Stimulated activated CD4-positive, alpha-beta T cell treated with anti-CD3 and anti-CD28 coated beads, Interleukin-4, amount 100 ng/mL, for 24 hours (primary cell): ENCODE results near the gene DCTD.
"Not testable (repeated sequence)": the region's sequence is repeated elsewhere in the genome, so short reads cannot be mapped to it uniquely, and the experiment has no call there.

Experiments
- DNase-seq: peaks from one replicate; pipeline ENCODE4 v3.0.0-alpha.2; 2020

Gene DCTD

DNA sequence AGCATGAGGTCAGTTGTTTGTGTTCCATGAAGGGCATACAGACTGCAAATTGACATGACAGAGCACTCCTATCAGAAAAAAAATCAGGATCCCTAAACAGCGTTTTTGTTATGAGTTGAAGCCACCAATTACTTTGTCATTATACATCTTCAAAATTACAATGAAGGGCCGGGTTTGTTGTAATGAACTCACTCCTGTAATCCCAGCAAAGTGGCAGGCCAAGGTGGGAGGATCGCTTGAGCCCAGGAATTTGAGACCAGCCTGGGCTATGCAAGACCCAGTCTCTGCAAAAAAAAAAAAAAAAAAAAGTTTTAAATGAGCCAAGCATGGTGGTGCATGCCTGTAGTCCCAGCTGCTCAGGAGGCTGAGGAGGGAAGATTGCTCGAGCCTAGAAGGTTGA lies 3.5 kb upstream of the DCTD start:
- DNase-seq = no peak

DNA sequence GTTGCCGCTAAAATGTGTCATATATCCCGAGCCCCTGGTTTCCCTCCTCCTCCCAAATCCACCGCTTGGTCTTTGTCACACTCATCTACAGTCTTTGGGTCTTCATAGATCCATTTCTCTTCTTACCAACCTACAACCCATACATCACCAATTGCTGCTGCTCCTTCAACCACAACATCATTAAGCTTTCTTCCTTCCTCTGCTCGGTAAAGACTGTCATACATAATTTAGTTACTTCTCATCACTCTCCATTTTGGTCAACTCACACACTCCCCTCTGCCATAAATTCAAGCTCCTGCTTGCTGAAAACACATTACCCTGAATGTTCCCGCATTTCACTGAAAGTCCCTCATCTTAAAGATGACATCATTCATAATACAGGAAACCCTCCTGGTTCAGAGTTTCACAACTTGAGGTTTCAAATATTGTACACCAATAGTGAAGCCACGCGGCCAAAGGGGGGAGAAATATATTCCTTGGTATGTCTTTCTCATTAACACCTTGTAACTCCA lies 1.7 kb upstream of the DCTD start:
- peak; percentile 21 for DNase-seq

DNA sequence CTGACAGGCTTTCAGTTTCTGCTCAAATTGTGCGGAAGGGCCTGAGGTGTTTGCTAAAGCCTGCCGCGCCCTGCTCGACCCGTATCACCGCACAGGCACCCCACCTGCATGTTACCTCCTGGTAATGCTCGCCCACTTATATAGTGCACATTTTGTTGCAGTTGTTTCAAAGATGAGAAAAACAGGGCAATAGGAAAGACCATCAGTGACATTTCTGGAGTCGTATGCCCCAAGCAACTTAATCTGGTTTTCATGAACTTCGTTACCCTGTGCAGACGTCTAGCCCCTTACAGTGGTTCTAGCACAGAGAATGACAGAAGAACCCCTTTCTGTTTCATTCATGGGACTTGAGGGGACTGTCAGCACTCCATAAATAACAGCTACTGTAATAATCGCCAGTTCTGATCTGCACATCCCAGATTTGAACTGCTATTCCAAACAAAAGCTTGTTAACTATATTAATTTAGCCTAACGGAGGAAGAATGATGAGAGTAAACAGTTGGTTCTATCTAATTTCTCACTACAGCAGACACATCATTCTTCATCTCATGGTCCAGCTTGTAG lies 940 bp upstream of the DCTD start:
- DNase-seq = no peak

DNA sequence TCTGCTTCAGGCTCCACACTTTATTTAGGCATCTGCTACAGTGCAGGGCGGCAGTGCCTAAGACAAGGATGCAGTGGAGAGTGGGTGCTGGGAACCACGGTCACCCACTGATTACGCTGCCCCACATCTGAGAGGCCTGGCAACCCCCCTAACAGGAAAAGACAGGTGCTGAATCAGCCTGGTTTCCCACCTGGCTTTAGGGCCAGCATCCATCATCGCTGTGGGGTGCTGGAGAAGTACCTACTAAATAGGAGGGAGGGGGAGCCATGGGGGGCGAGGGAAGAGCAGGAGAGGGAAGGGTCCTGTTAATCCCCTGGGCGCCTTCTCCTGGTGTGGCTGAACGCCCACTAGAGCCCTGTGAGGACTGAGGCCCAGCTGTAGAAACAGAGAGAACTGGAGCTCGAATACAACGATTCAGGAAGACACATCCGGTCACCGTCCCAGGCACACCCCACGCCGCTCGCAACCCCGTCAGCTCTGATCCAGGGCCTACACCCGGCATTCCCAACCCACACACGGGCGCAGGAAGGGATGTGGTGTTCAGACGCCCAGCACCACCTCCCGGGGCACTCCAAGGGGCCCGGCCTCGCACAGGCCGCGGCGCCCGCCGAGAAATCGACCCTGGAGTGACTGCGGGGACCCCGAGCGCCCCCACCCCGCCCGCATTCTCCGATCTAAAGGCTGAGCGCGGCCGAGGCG lies 554 bp downstream of the DCTD start:
- DNase-seq = peak; percentile 40

DNA sequence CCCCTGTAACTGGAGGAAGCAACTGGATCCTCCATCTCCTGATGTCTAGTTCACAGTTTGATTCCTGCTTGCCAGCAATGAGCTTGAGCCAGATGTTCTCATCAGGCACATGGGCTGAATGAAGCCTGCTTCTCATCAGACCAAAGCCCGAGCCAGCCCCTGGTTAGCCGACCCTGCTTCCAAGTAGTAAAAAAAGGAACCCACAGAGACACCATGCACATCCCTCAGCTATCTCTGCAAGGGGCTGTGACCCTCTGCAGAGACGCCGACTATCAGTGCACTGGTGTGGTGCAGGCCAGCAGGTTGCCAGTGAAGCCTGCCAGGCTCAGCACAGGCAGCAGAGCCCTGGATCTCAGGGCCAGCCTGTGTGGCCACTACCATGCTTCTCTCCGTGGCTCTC lies 2.8 kb downstream of the DCTD start:
- DNase-seq = no peak

DNA sequence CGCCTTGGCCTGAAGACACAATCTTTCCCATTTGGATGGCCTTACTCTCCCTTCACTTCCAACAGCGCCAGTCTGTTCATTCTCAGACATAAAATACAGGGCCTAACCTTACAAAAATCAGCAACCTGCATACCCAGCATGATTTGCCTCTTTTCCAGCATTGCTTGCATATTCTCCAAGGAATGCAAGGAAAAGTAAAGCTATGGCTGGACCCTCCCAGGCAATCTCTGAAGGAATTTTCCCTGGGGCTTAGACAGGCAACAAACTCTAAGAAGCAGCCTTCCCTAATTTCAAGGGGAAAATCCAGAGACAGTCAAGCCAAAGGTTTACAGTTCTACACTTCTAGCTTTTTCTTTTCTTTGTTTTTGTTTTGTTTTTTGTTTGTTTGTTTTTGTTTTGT lies 3.6 kb downstream of the DCTD start:
- no peak for DNase-seq

DNA sequence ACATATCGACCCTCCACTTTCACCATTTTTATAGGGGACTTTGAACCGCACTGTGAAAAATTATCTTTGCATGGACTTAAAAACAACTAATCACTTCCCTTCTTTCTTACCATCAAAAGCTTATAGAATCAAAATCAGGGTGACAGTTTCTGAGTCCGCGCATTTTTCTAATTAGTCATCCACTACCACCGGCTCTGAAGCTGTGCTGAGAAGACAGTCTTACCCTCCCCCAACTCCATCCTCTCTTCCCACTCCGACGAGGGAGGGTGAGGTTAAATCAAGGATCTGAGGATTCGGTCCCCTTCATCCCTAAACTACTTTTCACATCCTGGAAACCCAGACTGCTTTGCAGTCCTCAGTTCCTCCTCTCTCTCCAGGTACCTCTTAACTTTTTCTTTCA lies 4.2 kb downstream of the DCTD start:
- no peak for DNase-seq

DNA sequence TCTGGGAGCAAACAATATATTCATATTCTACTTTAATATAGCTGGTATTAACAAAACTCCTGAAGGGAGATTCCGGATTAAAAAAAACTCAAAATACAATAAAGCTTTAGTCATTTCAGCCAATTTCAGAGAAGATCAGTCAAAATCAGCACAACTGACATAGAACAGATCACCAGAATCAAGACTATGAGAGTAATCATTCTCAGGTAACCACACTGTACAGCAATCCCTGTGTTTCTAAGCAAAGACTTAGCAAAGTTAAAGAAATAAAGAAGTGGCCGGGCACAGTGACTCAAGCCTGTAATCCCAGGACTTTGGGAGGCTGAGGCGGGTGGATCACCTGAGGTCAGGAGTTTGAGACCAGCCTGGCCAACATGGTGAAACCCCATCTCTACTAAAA lies 9.1 kb downstream of the DCTD start:
- no peak for DNase-seq

DNA sequence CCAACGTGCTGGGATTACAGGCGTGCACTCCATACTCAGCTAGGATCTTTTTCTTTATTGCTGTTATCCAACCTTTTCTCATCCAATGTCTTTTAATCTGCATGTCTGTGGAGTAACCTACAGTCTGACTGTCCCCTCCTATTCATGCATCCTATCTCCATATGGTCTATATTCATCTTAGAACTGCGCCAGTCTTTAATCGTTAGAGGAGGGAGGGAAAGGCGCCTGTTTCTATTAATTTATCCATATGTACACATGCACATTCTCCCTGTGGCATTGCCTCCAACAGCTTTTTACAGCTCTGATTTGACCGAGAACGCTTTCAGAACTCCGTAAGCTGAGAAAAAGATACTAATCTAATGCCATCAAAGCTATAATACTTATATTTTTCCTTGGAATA lies 9.8 kb downstream of the DCTD start:
- DNase-seq = no peak

DNA sequence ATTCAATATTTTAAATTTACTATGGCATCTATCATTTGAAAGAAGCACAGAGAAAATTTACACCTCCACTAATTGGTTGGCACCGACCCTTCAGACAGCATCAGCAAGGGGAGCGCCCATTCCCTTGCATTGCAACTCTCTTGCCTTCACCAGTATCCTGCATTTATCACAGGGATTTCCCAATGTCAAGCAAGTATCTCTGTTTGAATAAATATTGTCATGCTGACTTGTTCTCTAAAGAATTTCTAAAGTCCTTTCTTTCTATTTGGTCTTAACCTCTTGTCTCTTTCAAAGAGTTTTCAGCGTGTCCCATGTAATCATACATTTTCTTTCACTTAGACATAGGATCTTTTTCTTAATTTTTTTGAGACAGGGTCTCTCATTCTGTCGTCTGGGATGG lies 10.4 kb downstream of the DCTD start:
- DNase-seq = no peak

DNA sequence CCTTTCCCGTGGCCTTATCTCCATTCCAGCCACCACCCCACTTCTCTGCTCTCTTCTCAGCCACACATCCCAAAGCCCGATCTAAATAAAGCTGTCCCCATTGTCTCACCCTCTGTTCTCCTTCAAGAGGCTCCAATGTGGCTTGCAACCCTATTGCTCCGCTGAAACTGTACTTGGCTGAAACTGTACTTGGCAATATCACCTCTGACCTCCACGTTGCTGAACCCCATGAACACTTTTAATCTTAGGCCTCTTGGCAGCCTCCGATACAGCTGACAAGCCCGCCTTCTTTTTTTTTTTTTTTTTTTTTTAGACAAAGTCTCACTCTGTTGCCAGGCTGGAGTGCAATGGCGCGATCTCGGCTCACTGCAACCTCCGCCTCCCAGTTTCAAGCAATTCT lies 12.1 kb downstream of the DCTD start:
- no peak for DNase-seq

DNA sequence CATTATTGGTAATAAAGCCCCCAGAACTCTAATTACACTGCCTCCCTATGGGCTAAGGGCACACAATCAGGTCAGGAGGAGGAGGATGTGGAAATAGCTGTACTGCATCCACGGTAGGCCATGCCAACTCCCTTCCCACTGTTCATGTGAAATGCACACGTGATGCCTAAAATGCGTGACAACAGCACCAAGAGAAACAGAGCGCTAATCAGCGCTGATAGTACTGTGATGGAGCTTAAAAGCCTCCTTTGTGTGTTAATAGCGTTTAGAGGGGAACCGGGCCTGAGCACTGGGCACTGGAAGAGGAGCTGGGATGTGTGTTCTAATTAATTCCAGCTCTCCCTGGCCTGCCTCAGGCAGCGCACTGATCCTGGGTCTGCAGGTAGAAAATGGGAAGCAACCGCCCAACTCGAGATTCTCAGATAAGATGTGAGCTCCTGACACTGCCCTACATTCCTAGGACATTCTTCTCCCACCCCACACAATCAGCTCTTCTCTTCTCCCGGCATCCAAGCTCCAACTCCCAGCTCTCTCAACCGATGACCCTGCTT lies 12.9 kb downstream of the DCTD start:
- no peak for DNase-seq

DNA sequence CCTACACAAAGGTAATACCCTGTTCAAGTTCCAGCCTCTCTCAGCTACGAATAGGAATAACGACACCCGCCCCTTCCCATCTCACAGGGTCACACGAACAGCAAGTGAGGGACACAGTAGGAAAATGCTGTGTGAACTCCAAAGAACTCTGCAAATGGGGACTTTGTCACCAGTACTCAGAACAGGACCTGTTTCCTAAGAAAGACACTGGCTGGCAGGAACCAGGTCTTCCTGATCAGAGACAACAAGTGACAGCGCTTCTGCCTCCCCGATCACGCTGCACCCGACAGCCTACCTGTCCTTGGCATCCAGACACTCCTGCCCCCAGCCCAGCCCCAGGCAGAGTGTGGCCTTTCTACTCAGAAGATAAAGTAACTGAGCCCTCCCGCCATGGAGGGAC lies 14.2 kb downstream of the DCTD start:
- no peak for DNase-seq

DNA sequence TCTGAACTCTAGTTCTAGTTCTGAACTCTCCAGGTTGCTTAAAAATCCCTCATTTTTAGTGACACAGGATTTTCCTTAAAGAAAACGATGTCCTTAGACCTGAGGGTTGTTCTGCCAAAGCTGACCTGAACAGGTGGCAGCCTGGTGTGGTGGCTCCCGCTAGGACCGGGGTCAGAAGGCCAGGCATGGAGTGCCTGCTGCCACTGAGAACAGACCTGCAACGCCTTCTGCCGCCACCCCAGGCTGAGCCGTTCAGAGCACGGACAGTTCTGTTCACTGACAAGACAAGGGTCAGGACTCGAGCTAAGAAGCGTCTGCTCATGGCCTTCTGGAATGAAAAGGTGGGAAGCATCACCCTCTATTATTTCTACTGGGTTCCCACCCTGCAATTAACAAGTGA lies 15.8 kb downstream of the DCTD start:
- DNase-seq = no peak

DNA sequence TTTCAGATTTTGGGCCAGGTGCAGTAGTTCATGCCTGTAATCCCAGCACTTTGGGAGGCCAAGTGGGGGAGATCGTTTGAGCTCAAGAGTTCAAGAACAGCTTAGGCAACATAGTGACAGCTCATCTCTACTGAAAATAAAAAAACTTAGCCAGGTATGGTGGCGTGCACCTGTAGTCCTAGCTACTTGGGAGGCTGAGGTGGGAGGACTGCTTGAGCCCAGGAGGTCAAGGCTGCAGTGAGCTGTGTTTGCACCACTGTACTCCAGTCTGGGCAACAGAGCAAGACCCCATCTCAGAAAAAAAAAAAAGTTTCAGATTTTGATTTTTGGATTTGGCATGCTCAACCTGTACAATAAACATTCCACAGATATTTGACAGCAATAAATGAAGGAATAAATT lies 17.2 kb downstream of the DCTD start:
- not testable (repeated sequence) for DNase-seq

DNA sequence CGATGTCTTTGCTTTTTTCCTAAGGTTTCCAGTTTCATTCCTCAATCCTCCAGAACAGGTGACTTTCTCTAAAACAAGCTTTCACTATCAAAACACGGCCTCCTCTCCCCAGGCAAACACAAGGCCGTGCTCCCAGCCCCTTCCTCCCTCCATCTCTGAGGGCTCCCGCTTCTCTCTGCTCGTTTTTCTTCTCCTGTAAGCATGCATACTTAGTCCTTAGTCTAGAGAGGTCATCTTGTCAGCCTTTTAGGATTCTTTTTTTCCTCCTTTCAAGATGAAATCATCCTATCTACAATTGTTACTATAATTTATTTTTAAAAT lies 18.7 kb downstream of the DCTD start:
- no peak for DNase-seq

DNA sequence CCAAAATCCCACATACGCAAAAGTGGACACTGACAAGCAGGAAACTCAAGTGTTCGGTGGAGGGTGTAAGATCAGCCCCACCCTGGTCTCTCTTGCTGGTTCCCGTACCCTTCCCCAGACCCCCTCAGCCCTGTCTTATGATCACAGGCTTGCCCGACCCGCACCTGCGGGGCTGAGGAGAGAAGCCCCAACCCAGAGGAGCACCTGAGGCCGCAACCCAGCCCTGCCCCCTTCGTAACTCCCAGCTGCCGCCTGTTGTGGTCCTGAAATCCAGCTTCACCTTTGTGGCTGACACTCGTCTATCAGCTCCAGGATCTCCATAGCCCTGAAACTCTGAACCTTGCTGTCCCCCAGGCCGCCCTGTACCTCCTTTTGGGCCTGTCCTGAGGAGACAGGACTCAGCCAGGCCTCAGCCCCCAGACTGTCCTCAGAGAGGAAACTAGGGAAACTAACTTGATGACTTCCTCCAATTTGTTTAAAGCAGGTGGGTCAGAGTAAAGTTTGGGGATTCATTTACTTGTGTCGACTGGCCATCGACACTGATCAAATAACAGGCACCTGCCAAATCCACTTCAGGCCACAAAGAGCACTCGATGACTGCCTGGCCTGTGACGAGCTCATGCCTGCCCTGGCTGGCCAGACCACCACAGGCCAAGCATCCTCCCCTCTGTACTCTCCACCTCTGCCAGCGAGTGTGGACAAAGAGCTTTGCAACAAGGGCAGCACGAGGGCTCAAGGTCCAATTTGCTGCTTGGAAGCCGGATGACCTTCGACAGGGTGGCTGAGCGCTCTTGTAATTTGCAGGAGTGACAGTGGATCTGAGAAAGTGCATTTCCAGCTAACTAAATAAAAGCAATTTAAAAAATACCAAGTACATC lies 19.3 kb downstream of the DCTD start:
- no peak for DNase-seq

DNA sequence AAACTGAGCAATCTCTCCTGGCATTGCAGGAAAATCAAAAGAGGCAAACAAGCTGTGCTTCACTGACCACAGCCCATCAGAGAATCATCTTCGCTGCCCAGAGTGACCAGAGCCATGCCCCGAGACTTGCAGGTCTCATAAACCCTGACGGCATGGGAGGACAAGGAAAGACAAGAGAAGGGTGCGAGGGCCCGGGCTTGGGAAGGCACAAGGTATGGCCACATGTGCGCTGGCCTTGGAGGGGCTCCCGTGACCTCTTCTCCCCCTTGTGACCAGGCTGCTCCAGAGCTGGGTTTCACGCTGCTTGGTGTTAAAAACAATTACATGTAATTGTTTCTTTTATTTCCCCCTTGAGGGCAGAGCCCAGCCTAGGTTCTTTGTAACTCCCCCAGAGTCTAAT lies 20.8 kb downstream of the DCTD start:
- DNase-seq = no peak

DNA sequence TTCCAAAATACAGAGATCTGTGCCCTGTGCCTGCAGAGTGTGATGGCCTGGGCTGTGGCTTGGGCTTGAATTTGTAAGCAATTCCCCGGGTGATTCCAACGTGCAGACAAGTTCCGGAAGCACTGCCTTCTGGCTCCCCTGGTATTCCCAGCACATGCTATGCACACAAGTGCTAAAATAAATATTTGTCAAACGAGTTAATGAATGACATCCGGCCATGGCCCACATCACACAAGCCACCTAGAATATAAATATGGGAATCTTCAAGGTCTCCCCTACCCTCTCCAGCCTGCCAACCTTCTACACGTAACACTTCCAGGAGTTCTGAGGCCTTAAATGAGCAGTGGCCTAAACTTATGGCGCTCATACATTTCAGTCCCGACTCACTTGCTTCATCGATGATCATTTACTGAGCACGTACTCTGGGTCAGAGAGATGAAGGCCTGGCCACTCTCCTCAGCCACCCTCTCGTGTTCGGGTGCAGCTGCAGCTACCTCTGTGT lies 21.3 kb downstream of the DCTD start:
- no peak for DNase-seq

DNA sequence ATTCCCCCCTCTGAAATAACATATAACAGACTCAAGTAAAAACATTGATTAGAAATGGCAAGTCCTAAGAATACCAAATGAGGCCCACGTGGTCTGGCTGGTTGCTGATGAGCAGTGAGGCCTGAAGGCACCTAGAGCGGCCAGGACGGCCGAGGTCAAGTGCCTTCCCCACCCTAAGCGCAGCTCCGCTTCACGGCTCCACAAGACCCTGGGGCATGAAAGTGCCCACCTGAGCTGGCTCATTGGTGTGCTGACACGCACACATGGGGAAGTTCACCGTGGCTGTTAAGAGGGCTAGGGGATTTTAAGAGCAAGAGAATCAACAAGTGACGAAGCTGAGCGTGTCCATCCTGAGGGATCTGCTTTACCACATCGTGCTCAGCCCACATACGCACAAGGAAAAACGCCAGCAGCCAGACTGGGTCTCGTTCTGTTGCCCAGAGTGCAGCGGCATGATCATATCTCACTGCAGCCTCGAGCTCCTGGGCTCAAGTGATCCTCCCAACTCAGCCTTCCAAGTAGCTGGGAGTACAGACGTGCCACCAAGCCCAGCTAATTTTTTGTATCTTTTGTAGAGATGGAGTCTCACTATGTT lies 22.4 kb downstream of the DCTD start:
- no peak for DNase-seq

DNA sequence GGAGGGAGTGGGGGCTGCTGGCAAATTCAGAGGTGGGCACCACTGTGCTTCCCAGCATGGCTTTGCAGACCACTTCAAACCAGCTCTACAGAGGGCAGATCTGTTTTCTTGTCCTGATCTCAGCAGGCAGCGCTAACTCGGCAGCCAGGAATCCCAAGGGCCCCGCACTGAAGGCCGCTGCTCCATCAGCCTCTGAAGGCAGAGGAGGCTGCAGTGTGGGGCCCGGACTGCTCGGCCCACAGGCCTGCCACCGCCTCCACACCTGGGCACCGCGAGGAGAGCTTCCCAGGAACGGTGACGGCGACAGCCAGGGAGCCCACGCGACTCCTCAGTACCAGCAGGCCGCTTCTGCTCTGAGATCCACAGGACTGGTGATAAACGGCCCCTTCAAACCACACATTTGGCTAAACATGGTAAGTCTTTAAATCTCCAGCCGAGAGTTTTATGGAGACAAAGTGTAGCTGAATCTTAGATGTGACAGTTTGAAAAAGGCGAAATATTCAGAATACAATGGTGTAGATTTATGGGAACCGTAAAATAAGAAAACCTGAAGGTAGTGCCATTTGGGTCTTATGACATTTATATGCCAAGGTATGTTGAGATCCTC lies 23.6 kb downstream of the DCTD start:
- no peak for DNase-seq

DNA sequence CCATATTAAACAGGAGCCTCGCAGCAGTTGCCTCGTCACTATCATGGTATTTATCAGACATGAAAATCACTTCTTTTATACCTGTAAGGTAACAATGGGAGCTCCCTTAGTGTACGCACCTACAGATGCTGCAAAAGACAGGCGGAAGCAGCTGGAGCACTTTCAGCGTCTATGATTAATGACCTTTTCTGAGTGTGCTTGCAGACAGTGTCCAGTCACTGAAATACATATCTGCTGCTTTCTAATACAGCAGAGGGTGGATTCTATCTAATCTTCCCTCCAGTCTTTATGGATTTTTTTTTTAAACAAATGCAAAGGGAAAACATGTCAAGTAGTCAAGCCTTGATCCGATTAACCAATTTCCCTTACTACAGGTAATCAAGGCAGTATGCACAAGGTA lies 24.1 kb downstream of the DCTD start:
- no peak for DNase-seq

DNA sequence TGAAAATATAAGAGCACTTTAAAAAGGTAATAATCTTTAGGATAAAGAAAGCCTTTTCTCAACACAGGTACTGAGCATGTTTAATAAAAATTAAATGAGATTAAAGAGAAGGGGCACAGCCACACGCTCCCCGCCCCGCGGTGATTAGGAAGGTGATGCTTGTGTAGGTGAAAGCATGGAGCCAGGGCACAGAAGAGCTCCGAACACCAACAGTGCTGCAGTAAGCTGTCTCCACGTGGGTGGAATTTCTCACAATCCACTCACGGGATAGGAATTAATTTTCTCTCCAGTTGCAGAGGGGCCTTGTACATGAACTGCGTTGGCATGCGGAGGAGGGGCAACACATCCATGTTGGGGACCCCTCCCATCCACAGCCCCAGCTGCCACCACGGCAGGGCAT lies 27.0 kb downstream of the DCTD start:
- DNase-seq = no peak
